OCI-LY1 (cell line): ENCODE results near the gene IL4R.

Source experiments
- H2AFZ ChIP-seq: fragments of 200-600 bp; sonication (generic), shearing (Covaris generic); 2 replicates; pipeline ENCODE4 v1.6.0; 2014; ENCODE audit warnings: antibody characterized with exemption, mild to moderate bottlenecking, low read length
- H3F3A ChIP-seq: fragments of 200-600 bp; sonication (generic), shearing (Covaris generic); 2 replicates; pipeline ENCODE4 v1.6.0; 2014; ENCODE audit warnings: mild to moderate bottlenecking, antibody characterized with exemption, low read length, moderate library complexity; ENCODE audit not compliant: insufficient read depth
- H3K27ac ChIP-seq: fragments of 200-600 bp; sonication (generic); 2 replicates; pipeline ENCODE4 v1.5.1; 2014; ENCODE audit warnings: low read length, mixed run types, mild to moderate bottlenecking, low read depth; ENCODE audit not compliant: poor library complexity, severe bottlenecking
- H3K27me3 ChIP-seq: fragments of 200-600 bp; sonication (generic); 2 replicates; pipeline ENCODE4 v1.6.0; 2014; ENCODE audit warnings: antibody characterized with exemption, mild to moderate bottlenecking, low read length, moderate library complexity; ENCODE audit not compliant: insufficient read depth
- H3K36me3 ChIP-seq: fragments of 200-600 bp; sonication (generic); 2 replicates; pipeline ENCODE4 v1.6.1; 2014; ENCODE audit warnings: mild to moderate bottlenecking, antibody characterized with exemption, low read length, moderate library complexity, mixed read lengths; ENCODE audit not compliant: insufficient read depth
- H3K4me1 ChIP-seq: fragments of 200-600 bp; sonication (generic); 2 replicates; pipeline ENCODE4 v1.5.1; 2014; ENCODE audit warnings: mild to moderate bottlenecking, low read length, moderate library complexity; ENCODE audit not compliant: insufficient read depth, severe bottlenecking
- H3K4me2 ChIP-seq: fragments of 200-600 bp; sonication (generic), shearing (Covaris generic); 2 replicates; pipeline ENCODE4 v1.6.1; 2014; ENCODE audit warnings: low read length
- H3K4me3 ChIP-seq: fragments of 200-600 bp; sonication (generic); 2 replicates; pipeline ENCODE4 v1.5.1; 2014; ENCODE audit warnings: low read length, low read depth, mild to moderate bottlenecking, mixed read lengths; ENCODE audit not compliant: poor library complexity, severe bottlenecking
- H3K79me2 ChIP-seq: fragments of 200-600 bp; shearing (Covaris generic); 2 replicates; pipeline ENCODE4 v1.6.1; 2016; ENCODE audit warnings: mixed run types, low read length, mixed read lengths; ENCODE audit not compliant: insufficient read depth
- H3K9ac ChIP-seq: fragments of 200-600 bp; sonication (generic), shearing (Covaris generic); 2 replicates; pipeline ENCODE4 v1.6.1; 2014; ENCODE audit warnings: mild to moderate bottlenecking, low read length, mixed read lengths
- H3K9me2 ChIP-seq: fragments of 200-600 bp; sonication (generic), shearing (Covaris generic); 2 replicates; pipeline ENCODE4 v1.6.1; 2014; ENCODE audit warnings: low read depth, mild to moderate bottlenecking, low read length, mixed read lengths
- H3K9me3 ChIP-seq: fragments of 200-600 bp; shearing (Covaris generic); 2 replicates; pipeline ENCODE4 v1.6.1; 2014; ENCODE audit warnings: low read length, mixed read lengths
- H4K20me1 ChIP-seq: fragments of 200-600 bp; sonication (generic), shearing (Covaris generic); 2 replicates; pipeline ENCODE4 v1.6.0; 2016; ENCODE audit warnings: mild to moderate bottlenecking, low read length; ENCODE audit not compliant: insufficient read depth
- CTCF ChIP-seq: fragments of 200-600 bp; sonication (generic), shearing (Covaris generic); IDR thresholded peaks from 2 replicates; pipeline ENCODE4 v1.5.1; 2017; ENCODE audit warnings: mild to moderate bottlenecking, antibody characterized with exemption, low read length, moderate library complexity, mixed read lengths
- EZH2 ChIP-seq: fragments of 200-600 bp; sonication (generic), shearing (Covaris generic); IDR thresholded peaks from 2 replicates; pipeline ENCODE4 v1.8.0; 2017; ENCODE audit warnings: borderline replicate concordance, mixed run types, mild to moderate bottlenecking, antibody characterized with exemption, low read length, moderate library complexity, mixed read lengths

IL4R gene

GRCh38 chr16:27387724-27388123 lies 74.0 kb downstream of the IL4R start:
- H3F3A ChIP-seq, result no peaks in the 10 kb centered on the region
- H2AFZ ChIP-seq, result no peak overlapping the region
- no peak for TF ChIP-seq EZH2
- TF ChIP-seq CTCF, result no peak
- H3K4me3 ChIP-seq, result no peak overlapping the region
- no peaks in the 10 kb centered on the region for H4K20me1 ChIP-seq
- H3K79me2 ChIP-seq, result no peaks in the 10 kb centered on the region
- no peak overlapping the region for H3K4me2 ChIP-seq
- peaks cover 12% of the 10 kb centered on the region; the same call in 1 of the 2 replicates for H3K27me3 ChIP-seq
- H3K9ac ChIP-seq, result no peak overlapping the region
- H3K4me1 ChIP-seq, result no peaks in the 10 kb centered on the region
- H3K9me3 ChIP-seq, result peaks cover 30% of the 10 kb centered on the region
- H3K9me2 ChIP-seq, result no peaks in the 10 kb centered on the region
- H3K36me3 ChIP-seq, result no peaks in the 10 kb centered on the region; the same call in 1 of the 2 replicates
- H3K27ac ChIP-seq, result no peak overlapping the region

- no peaks in the 10 kb centered on the region; the same call in 1 of the 2 replicates for H3K36me3 ChIP-seq
- no peak overlapping the region for H3K4me3 ChIP-seq
- TF ChIP-seq CTCF (no peak), EZH2 (no peak)
- H3K9me2 ChIP-seq, result no peaks in the 10 kb centered on the region
- H3K9me3 ChIP-seq, result peaks cover 23% of the 10 kb centered on the region
- no peaks in the 10 kb centered on the region for H3K4me1 ChIP-seq
- no peak overlapping the region for H3K4me2 ChIP-seq
- H4K20me1 ChIP-seq, result no peaks in the 10 kb centered on the region
- peaks cover 10% of the 10 kb centered on the region; the same call in 1 of the 2 replicates for H3K27me3 ChIP-seq
- no peaks in the 10 kb centered on the region for H3K79me2 ChIP-seq
- H3F3A ChIP-seq, result no peaks in the 10 kb centered on the region
- no peak overlapping the region for H3K27ac ChIP-seq
- no peak overlapping the region for H2AFZ ChIP-seq
- no peak overlapping the region for H3K9ac ChIP-seq
Measured at GRCh38 chr16:27389272-27389961, 75.6 kb downstream of the IL4R start.

- no peaks in the 10 kb centered on the region for H3K4me1 ChIP-seq
- H3K79me2 ChIP-seq, result no peaks in the 10 kb centered on the region
- no peak overlapping the region for H3K4me3 ChIP-seq
- H3K36me3 ChIP-seq, result no peaks in the 10 kb centered on the region; the same call in 1 of the 2 replicates
- no peak overlapping the region for H2AFZ ChIP-seq
- H3K4me2 ChIP-seq, result no peak overlapping the region
- no peak overlapping the region for H3K9ac ChIP-seq
- H3K27me3 ChIP-seq, result peaks cover 4% of the 10 kb centered on the region; the same call in 1 of the 2 replicates
- no peak overlapping the region for H3K27ac ChIP-seq
- no peaks in the 10 kb centered on the region for H3F3A ChIP-seq
- no peaks in the 10 kb centered on the region for H4K20me1 ChIP-seq
- no peaks in the 10 kb centered on the region for H3K9me2 ChIP-seq
- TF ChIP-seq EZH2 (no peak), CTCF (no peak)
- H3K9me3 ChIP-seq, result peaks cover 22% of the 10 kb centered on the region
Measured at GRCh38 chr16:27390151-27390550, 76.4 kb downstream of the IL4R start.
